HepG2 (cell line): Measurements from ENCODE around the gene TBATA. TPM values are rescaled to one million over a fixed set of nuclear protein-coding genes. Genes with fewer than 3 reads are reported as not detected.

Experiments used
- ATAC-seq: fragments of 200-7000 bp; cut with Tn5 transposase; 3 replicates; pipeline ENCODE4 v1.9.1; 2020; ENCODE audit warnings: mild to moderate bottlenecking, moderate library complexity
- BruUV-seq: library from RNA; stranded (reverse); fragments of 400-500 nt; replicated peaks from 2 replicates; lab custom pipeline; 2021; lab: Mats Ljungman, UMichigan
- CTCF ChIA-PET: fragments of 300-600 bp; formaldehyde crosslinking; extraction: SDS; loops from one replicate; lab custom pipeline; 2021; ENCODE audit warnings: low total read pairs, inconsistent platforms, low intra/inter-chr PET ratio; lab: Yijun Ruan, JAX
- POLR2A ChIA-PET: fragments of 350-600 bp; sonication (Branson Sonifier 250); formaldehyde crosslinking; loops from one replicate; lab custom pipeline; 2020; ENCODE audit warnings: antibody characterized with exemption, inconsistent platforms; lab: Yijun Ruan, JAX
- DNase-seq: peaks from one replicate; pipeline ENCODE4 v3.0.0-alpha.2; 2015; ENCODE audit warnings: low spot score
- FAIRE-seq: peaks from 3 replicates; lab custom pipeline; 2011; peaks lifted over from hg19 to GRCh38; lab: Jason Lieb, UNC
- H2AFZ ChIP-seq: one replicate; pipeline ENCODE4 v1.6.1; 2011; ENCODE audit warnings: low read length, inconsistent platforms
- H3K27ac ChIP-seq: fragments of 300-600 bp; 3 replicates; pipeline ENCODE4 v1.8.0; 2011; ENCODE audit warnings: mixed run types, mild to moderate bottlenecking, mixed read lengths, low read length, inconsistent platforms; ENCODE audit not compliant: insufficient read depth; ENCODE audit errors: extremely low read length
- H3K27me3 ChIP-seq, 2 experiments: fragments of 200-600 bp in 1 of 2; 2 replicates in 1 of 2; 3 replicates in 1 of 2; pipeline versions ENCODE4 v1.6.0 to v1.8.0; 2011; ENCODE audit warnings: low read length in 2 of 2, mild to moderate bottlenecking in 2 of 2, moderate library complexity in 2 of 2, inconsistent platforms in 1 of 2; ENCODE audit not compliant: insufficient read depth in 2 of 2, control insufficient read depth in 1 of 2
- H3K36me3 ChIP-seq, 2 experiments: fragments of 200-600 bp in 1 of 2; replicated peaks in 1 of 2; 2 replicates in 1 of 2; 3 replicates in 1 of 2; pipeline versions ENCODE4 v1.5.1 to v1.8.0; 2011; ENCODE audit warnings: low read length in 2 of 2, inconsistent platforms in 1 of 2; ENCODE audit not compliant: insufficient read depth in 2 of 2, control insufficient read depth in 1 of 2
- H3K4me1 ChIP-seq: 2 replicates; pipeline ENCODE4 v1.5.1; 2012; ENCODE audit warnings: low read length, inconsistent platforms; ENCODE audit not compliant: insufficient read depth
- H3K4me2 ChIP-seq: 2 replicates; pipeline ENCODE4 v1.6.0; 2011; ENCODE audit warnings: low read depth, low read length, inconsistent platforms
- H3K4me3 ChIP-seq, 3 experiments: fragments of 200-600 bp in 1 of 3; sonication (generic), shearing (Covaris generic) in 1 of 3; replicated peaks in 1 of 3; 2 replicates each; pipeline ENCODE4 v1.5.1; 2011 to 2016; ENCODE audit warnings: low read length in 3 of 3, inconsistent platforms in 2 of 3, low read depth in 2 of 3, mild to moderate bottlenecking in 2 of 3, control low read depth in 1 of 3, mixed read lengths in 1 of 3; ENCODE audit not compliant: insufficient read depth in 1 of 3
- H3K79me2 ChIP-seq: one replicate; pipeline ENCODE4 v1.6.1; 2011; ENCODE audit warnings: low read length, inconsistent platforms; ENCODE audit not compliant: insufficient read depth
- H3K9ac ChIP-seq: 2 replicates; pipeline ENCODE4 v1.6.0; 2011; ENCODE audit warnings: mild to moderate bottlenecking, low read depth, low read length, inconsistent platforms; ENCODE audit not compliant: insufficient read depth
- H3K9me3 ChIP-seq: 2 replicates; pipeline ENCODE4 v1.5.1; 2012; ENCODE audit warnings: mild to moderate bottlenecking, low read length
- H4K20me1 ChIP-seq: 2 replicates; pipeline ENCODE4 v1.6.0; 2011; ENCODE audit warnings: inconsistent platforms, mild to moderate bottlenecking, low read length, moderate library complexity; ENCODE audit not compliant: insufficient read depth
- ELK4 ChIP-seq: sonication (generic); formaldehyde crosslinking; IDR thresholded peaks from 2 replicates; pipeline ENCODE4 v1.9.0; 2021; ENCODE audit warnings: missing genetic modification reagents, borderline replicate concordance
- FOXK2 ChIP-seq: fragments of 450-650 bp; IDR thresholded peaks from 2 replicates; pipeline ENCODE4 v1.6.1; 2016
- PAWR ChIP-seq: sonication (generic); formaldehyde crosslinking; IDR thresholded peaks from 2 replicates; pipeline ENCODE4 v1.4.0; 2020; ENCODE audit warnings: missing genetic modification reagents, mild to moderate bottlenecking, borderline replicate concordance
- TP53 ChIP-seq: sonication (generic); formaldehyde crosslinking; conservative IDR thresholded peaks from 2 replicates; pipeline ENCODE4 v1.4.0; 2020; ENCODE audit warnings: missing genetic modification reagents
- ZBTB49 ChIP-seq: sonication (generic); formaldehyde crosslinking; IDR thresholded peaks from 2 replicates; pipeline ENCODE4 v1.4.0; 2020; ENCODE audit warnings: missing genetic modification reagents, borderline replicate concordance
- ZFP41 ChIP-seq: sonication (generic); formaldehyde crosslinking; IDR thresholded peaks from 2 replicates; pipeline ENCODE4 v1.4.0; 2020; ENCODE audit warnings: mild to moderate bottlenecking, missing genetic modification reagents, borderline replicate concordance
- ZHX2 ChIP-seq, 2 experiments: sonication (generic) in 1 of 2; formaldehyde crosslinking in 1 of 2; IDR thresholded peaks; 2 replicates each; pipeline versions ENCODE4 v1.6.1 to v1.9.0; 2014 to 2022; ENCODE audit warnings: antibody characterized with exemption in 1 of 2, borderline replicate concordance in 1 of 2, inconsistent platforms in 1 of 2, low read depth in 1 of 2, missing genetic modification reagents in 1 of 2
- ZNF329 ChIP-seq: sonication (generic); formaldehyde crosslinking; IDR thresholded peaks from 2 replicates; pipeline ENCODE4 v1.9.0; 2021; ENCODE audit warnings: low read depth, mild to moderate bottlenecking, missing genetic modification reagents
- ZNF468 ChIP-seq: sonication (generic); formaldehyde crosslinking; IDR thresholded peaks from 2 replicates; pipeline ENCODE4 v1.8.0; 2022; ENCODE audit warnings: mild to moderate bottlenecking, moderate library complexity, missing genetic modification reagents
- ZNF530 ChIP-seq: sonication (generic); formaldehyde crosslinking; IDR thresholded peaks from 2 replicates; pipeline ENCODE4 v1.5.0; 2020; ENCODE audit warnings: low read depth, mild to moderate bottlenecking, missing genetic modification reagents
- ZNF674 ChIP-seq: sonication (generic); formaldehyde crosslinking; IDR thresholded peaks from 2 replicates; pipeline ENCODE4 v1.5.0; 2020; ENCODE audit warnings: low read depth, mild to moderate bottlenecking, missing genetic modification reagents
- WGBS: methylation state at CpG from one replicate; pipeline ENCODE4 v1.1.6; 2017; ENCODE audit warnings: low lambda C conversion rate; 5-methylcytosine and 5-hydroxymethylcytosine counted together
- in situ Hi-C: cut with HindIII; loops from 2 replicates; pipeline ENCODE4 v1.10.0; 2017; ENCODE audit warnings: low pct_unique_long_range_greater_than_20kb; ENCODE audit not compliant: extremely low pct_ligation_motif_present
- intact Hi-C: fragments of 100-400 bp; cut with micrococcal nuclease; formaldehyde crosslinking; loops from one replicate; pipeline ENCODE4 v1.10.0; 2022; ENCODE audit not compliant: unreplicated experiment
- polyA plus RNA-seq, 8 experiments: library from polyadenylated mRNA; depleted of rRNA in 3 of 8; stranded (reverse) in 7 of 8; unstranded in 1 of 8; fragments of >200 nt; fragmentation: Illumina TruSeq in 4 of 8; extraction: Trizol in 4 of 8; gene quantifications; 2 replicates each; pipeline versions ENCODE4 v1.2.1 to v1.2.3, GENCODE V29; 2011 to 2016; ENCODE audit warnings: low read depth in 4 of 8, missing spikeins in 1 of 8, mixed read lengths in 1 of 8; ENCODE audit not compliant: insufficient read depth in 1 of 8
- total RNA-seq, 5 experiments: library from RNA; depleted of rRNA; stranded (reverse); fragments of >200 nt; fragmentation: Illumina TruSeq; extraction: Trizol; gene quantifications; 2 replicates each; pipeline ENCODE4 v1.2.3, GENCODE V29; 2016; ENCODE audit warnings: low read depth in 1 of 5
- TF ChIP-seq, protein P1 (sequence below): sonication (generic); formaldehyde crosslinking; IDR thresholded peaks from 2 replicates; pipeline ENCODE4 v1.8.0; 2022; ENCODE audit warnings: missing genetic modification reagents, mild to moderate bottlenecking, inconsistent platforms, borderline replicate concordance

Gene TBATA
- total and polyA plus RNA-seq, 2 of the 13 experiments (the other 11 are each of a cell fraction or from before 2014, with no cell fraction given): not detected

DNA sequence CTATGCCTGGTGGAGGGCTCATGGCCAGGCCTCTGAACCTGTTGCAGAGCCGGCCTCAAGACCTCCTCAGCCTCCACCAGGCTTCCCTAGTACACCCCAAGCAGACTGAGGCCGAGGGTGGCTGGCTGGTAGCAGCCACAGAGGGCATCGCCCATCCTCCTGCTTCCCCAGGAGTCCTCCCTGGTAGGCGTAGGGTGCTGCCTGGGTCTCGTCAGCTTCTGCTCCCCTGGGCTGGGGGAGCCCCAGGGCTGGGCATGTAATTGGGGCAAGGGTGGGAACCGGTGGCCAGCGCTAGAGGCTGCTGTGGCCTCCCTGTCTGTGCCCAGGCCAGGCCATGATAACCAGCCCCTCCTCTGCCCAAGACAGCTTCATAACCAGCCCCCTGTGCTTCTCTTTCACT, 32.6 kb downstream of the TBATA start (continued):
- TF ChIP-seq ZHX2 (IDR thresholded peaks at IDR 0.05; ENCODE audit: low read depth) (no peak), ZHX2 (CRISPR knock-in tag; IDR thresholded peaks at IDR 0.05; ENCODE audit: borderline replicate concordance) (no peak), ZNF468 (CRISPR knock-in tag) (no peak)
- TF ChIP-seq, all 625 proteins: peak for 0

- Histone ChIP-seq H3K9me3 (no peaks in the 10 kb centered on the region), H2AFZ (no peak overlapping the region), H3K4me2 (no peak overlapping the region), H3K36me3 (no peaks in the 10 kb centered on the region), H4K20me1 (no peaks in the 10 kb centered on the region), H3K9ac (no peak overlapping the region), H3K4me3 (no peak overlapping the region), H3K27ac (no peak overlapping the region), H3K27me3 (no peaks in the 10 kb centered on the region), H3K79me2 (no peaks in the 10 kb centered on the region), H3K4me1 (no peaks in the 10 kb centered on the region)
- ATAC-seq (no peak), DNase-seq (no peak), FAIRE-seq (no peak)
- intact Hi-C loops: no loop called here
- in situ Hi-C loops: no loop called here
- no TSS peak for BruUV-seq
- ChIA-PET POLR2A (no interaction called here), CTCF (no interaction called here)
- WGBS: 0% methylated on average over 1 of the region's 14 CpGs
- no peak for TF ChIP-seq TP53 (CRISPR knock-in tag)
- no peak for TF ChIP-seq ZBTB49 (CRISPR knock-in tag)
- TF ChIP-seq, protein P1, sequence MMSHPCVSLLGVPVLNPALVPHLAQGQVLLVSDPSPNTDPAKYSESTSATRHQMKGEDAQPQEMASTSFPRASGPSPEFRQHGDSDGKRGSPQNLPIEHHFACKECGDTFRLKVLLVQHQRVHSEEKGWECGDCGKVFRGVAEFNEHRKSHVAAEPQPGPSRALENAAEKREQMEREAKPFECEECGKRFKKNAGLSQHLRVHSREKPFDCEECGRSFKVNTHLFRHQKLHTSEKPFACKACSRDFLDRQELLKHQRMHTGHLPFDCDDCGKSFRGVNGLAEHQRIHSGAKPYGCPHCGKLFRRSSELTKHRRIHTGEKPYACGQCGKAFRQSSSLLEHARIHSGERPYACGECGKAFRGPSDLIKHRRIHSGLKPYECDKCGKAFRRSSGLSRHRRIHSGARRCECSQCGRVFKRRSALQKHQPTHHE: no peak
- TF ChIP-seq ELK4 (CRISPR knock-in tag): no peak
- no peak for TF ChIP-seq ZNF674 (CRISPR knock-in tag)
- no peak for TF ChIP-seq PAWR (CRISPR knock-in tag)
- TF ChIP-seq ZFP41 (CRISPR knock-in tag): no peak
- TF ChIP-seq FOXK2: no peak
- no peak for TF ChIP-seq ZNF329 (CRISPR knock-in tag)
- no peak for TF ChIP-seq ZNF530 (CRISPR knock-in tag)
These were observed 33.2 kb downstream of the TBATA start for GRCh38 chr10:70751991-70752390.
